Measurements from ENCODE around the gene SCMH1.

SCMH1 gene

DNA sequence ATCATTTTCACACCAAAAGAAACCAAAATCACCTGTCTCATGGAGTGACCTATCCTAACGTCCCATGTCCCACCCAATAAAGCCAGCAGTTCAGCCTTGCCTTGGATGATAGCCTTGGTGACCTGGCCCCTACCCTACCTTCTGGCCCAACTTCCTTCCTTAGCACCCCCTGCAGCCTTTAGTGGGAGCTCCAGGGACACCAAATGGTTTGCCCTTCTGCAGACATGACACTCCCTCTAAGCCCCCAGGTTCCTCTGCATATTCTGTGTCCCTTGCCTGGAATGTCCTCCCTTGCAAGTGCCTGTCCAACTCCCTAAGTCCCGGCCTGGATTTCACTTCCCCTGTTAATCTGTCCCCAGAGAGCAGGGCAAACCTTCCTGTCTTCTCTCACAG is 222.8 kb downstream of the SCMH1 start:
- no peak overlapping the region for H3K4me2 ChIP-seq (ENCODE audit: low read length)
- no peak overlapping the region for H3K9ac ChIP-seq (ENCODE audit: low read length)
- H3K4me1 ChIP-seq (ENCODE audit: low read length): no peaks in the 10 kb centered on the region
- no peak overlapping the region for H2AFZ ChIP-seq (ENCODE audit: low read depth, low read length)
- H3K27ac ChIP-seq (ENCODE audit: low read length): no peak overlapping the region
- H4K20me1 ChIP-seq (ENCODE audit: insufficient read depth, low read length): no peaks in the 10 kb centered on the region
- H3K79me2 ChIP-seq (ENCODE audit: low read length): no peaks in the 10 kb centered on the region
- H3K4me3 ChIP-seq (ENCODE audit: low read length): no peak overlapping the region
- H3K9me3 ChIP-seq (ENCODE audit: insufficient read depth, low read length): no peaks in the 10 kb centered on the region
- H3K27me3 ChIP-seq (ENCODE audit: low read depth, low read length): no peaks in the 10 kb centered on the region
- no peaks in the 10 kb centered on the region for H3K36me3 ChIP-seq (replicated peaks; ENCODE audit: low read depth, low read length)
- TF ChIP-seq EZH2phosphoT487 (IDR thresholded peaks at IDR 0.05; ENCODE audit: low read depth) (no peak), CTCF (IDR thresholded peaks at IDR 0.05; ENCODE audit: low read depth, low read length) (no peak)

DNA sequence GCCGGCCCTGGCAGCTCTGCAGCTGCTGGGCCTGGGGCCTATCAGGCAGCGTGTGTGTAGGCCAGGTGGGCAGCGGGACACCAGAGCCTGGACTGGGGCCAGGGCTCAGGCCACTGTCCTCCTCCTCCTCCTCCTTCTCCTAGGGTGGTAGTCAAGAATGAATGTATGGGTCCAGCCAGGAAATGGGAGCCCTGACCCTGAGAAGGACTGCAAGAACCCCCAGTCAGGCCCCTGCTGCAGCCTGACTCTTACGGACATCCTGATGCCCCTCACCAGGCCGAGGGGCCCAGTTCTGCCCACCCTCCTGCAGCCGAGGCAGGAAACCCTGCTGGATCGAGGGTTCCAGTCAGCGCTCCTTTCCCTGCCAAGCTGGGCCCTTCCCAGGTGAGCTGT is 224.1 kb downstream of the SCMH1 start:
- H3K9me3 ChIP-seq (ENCODE audit: insufficient read depth, low read length): no peaks in the 10 kb centered on the region
- no peaks in the 10 kb centered on the region for H4K20me1 ChIP-seq (ENCODE audit: insufficient read depth, low read length)
- TF ChIP-seq CTCF (IDR thresholded peaks at IDR 0.05; ENCODE audit: low read depth, low read length): no peak
- H2AFZ ChIP-seq (ENCODE audit: low read depth, low read length): no peak overlapping the region
- H3K36me3 ChIP-seq (replicated peaks; ENCODE audit: low read depth, low read length): no peaks in the 10 kb centered on the region
- no peak overlapping the region for H3K4me2 ChIP-seq (ENCODE audit: low read length)
- no peaks in the 10 kb centered on the region for H3K4me1 ChIP-seq (ENCODE audit: low read length)
- H3K79me2 ChIP-seq (ENCODE audit: low read length): no peaks in the 10 kb centered on the region
- no peak overlapping the region for H3K27ac ChIP-seq (ENCODE audit: low read length)
- no peak overlapping the region for H3K9ac ChIP-seq (ENCODE audit: low read length)
- H3K27me3 ChIP-seq (ENCODE audit: low read depth, low read length): no peaks in the 10 kb centered on the region
- H3K4me3 ChIP-seq (ENCODE audit: low read length): no peak overlapping the region

DNA sequence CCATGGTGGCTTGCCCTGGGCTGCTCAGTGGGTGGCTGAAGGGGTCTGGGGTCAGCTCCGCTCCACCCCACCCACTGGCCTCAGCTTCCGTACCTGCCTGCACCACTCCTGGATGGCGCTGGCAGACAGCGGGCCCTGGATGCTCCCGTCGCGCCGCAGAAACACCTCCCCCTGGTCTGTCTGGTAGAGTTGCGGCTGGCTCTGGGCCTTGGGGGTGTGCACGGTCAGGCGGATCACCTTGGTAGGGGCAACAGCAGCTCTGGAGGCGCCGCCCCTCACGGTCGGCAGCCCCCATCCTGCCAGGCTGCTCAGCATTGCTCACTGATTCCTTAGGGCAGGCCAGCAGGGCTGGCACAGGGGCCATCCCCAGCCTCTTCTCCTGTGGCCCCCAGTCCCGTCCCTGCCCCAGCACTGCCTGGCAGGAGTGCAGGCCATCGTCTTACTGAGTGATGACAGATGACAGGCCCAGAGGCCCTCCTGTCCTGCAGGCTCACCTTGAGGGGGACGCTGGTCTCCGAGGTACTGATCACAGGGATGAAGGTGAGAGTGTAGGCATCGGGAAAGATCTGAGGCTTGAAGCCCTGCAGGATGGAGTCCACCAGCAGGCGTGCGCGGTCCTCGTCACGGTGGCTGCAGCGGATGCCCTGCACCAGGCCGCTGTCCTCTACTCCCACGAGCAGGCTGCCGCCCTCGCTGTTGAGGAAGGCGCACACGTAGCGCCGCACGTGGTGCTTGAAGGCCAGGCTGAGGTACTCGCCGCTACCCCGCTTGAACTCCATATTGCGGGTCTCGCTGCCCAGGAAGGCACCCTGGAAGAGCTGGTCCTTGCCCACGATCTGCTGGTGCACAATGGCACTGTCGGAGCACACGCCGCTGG is 224.7 kb downstream of the SCMH1 start:
- Histone ChIP-seq H3K79me2 (ENCODE audit: low read length) (no peaks in the 10 kb centered on the region), H3K27me3 (ENCODE audit: low read depth, low read length) (no peaks in the 10 kb centered on the region), H2AFZ (ENCODE audit: low read depth, low read length) (no peak overlapping the region), H3K27ac (ENCODE audit: low read length) (no peak overlapping the region), H3K9me3 (ENCODE audit: insufficient read depth, low read length) (no peaks in the 10 kb centered on the region), H3K4me3 (ENCODE audit: low read length) (no peak overlapping the region), H3K9ac (ENCODE audit: low read length) (no peak overlapping the region), H3K4me1 (ENCODE audit: low read length) (no peaks in the 10 kb centered on the region), H3K36me3 (replicated peaks; ENCODE audit: low read depth, low read length) (peaks cover 4% of the 10 kb centered on the region), H3K4me2 (ENCODE audit: low read length) (no peak overlapping the region), H4K20me1 (ENCODE audit: insufficient read depth, low read length) (no peaks in the 10 kb centered on the region)
- TF ChIP-seq EZH2phosphoT487 (IDR thresholded peaks at IDR 0.05; ENCODE audit: low read depth) (no peak), CTCF (IDR thresholded peaks at IDR 0.05; ENCODE audit: low read depth, low read length) (no peak)

DNA sequence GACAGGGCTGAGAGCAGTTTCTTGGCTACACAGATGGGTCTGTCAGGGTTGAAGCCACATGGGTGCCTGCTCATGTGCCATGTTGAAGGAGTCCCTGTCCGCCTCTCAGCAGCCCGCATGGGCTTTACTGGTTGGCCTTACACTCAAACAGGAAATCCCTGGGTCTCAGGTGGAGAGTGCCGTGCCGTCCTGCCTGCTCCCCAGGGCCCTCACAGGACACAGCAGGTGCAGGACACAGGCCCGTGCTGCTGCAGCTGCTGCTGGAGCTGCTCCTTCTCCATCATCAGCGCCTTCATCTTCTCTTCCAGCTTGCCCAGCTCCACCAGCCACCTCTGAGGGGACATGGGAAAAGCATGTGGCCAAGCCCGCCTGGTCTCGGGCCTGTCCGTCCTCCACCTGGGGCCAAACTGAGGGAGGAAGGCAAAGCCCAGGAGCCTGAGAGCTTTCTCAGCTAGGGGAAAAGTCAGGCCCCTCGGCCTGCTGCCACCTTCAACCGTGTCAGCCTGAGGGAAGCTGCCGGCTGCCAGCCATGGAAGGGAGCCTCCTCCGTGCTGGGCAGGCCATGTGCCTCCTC is 226.1 kb downstream of the SCMH1 start:
- H3K4me1 ChIP-seq (ENCODE audit: low read length): no peaks in the 10 kb centered on the region
- peaks cover 9% of the 10 kb centered on the region for H3K36me3 ChIP-seq (replicated peaks; ENCODE audit: low read depth, low read length)
- H2AFZ ChIP-seq (ENCODE audit: low read depth, low read length): no peak overlapping the region

More for the DNA sequence above, 226.1 kb downstream of the SCMH1 start:
- no peak overlapping the region for H3K9ac ChIP-seq (ENCODE audit: low read length)
- H3K9me3 ChIP-seq (ENCODE audit: insufficient read depth, low read length): no peaks in the 10 kb centered on the region
- H3K79me2 ChIP-seq (ENCODE audit: low read length): no peaks in the 10 kb centered on the region
- H3K4me3 ChIP-seq (ENCODE audit: low read length): no peak overlapping the region
- no peaks in the 10 kb centered on the region for H4K20me1 ChIP-seq (ENCODE audit: insufficient read depth, low read length)
- no peak overlapping the region for H3K4me2 ChIP-seq (ENCODE audit: low read length)
- no peak for TF ChIP-seq EZH2phosphoT487 (IDR thresholded peaks at IDR 0.05; ENCODE audit: low read depth)
- no peak for TF ChIP-seq CTCF (IDR thresholded peaks at IDR 0.05; ENCODE audit: low read depth, low read length)
- no peak overlapping the region for H3K27ac ChIP-seq (ENCODE audit: low read length)
- no peaks in the 10 kb centered on the region for H3K27me3 ChIP-seq (ENCODE audit: low read depth, low read length)

Measured in OCI-LY3 (cell line).